PFSK-1 (cell line): Measurements from ENCODE around the gene FREM3.

Source experiments
- FOXP2 ChIP-seq: optimal IDR thresholded peaks from 2 replicates; pipeline ENCODE3; 2011; ENCODE audit warnings: borderline replicate concordance, control low read depth, inconsistent platforms; ENCODE audit not compliant: insufficient read depth; ENCODE audit errors: extremely low read length, extremely low read depth
- POLR2AphosphoS5 ChIP-seq: IDR thresholded peaks from 2 replicates; pipeline ENCODE4 v1.6.1; 2012; ENCODE audit warnings: low read depth, mild to moderate bottlenecking, control low read depth, low read length, moderate library complexity
- SIN3A ChIP-seq: IDR thresholded peaks from 2 replicates; pipeline ENCODE4 v1.6.1; 2012; ENCODE audit warnings: mild to moderate bottlenecking, low read length, moderate library complexity, borderline replicate concordance; ENCODE audit not compliant: insufficient read depth
- TAF1 ChIP-seq: IDR thresholded peaks from 2 replicates; pipeline ENCODE4 v1.6.1; 2012; ENCODE audit warnings: low read length, control low read depth, borderline replicate concordance; ENCODE audit not compliant: insufficient read depth
- TF ChIP-seq, protein P1 (sequence below), 2 experiments: IDR thresholded peaks; 2 replicates each; pipeline versions ENCODE4 v1.6.1 to v1.8.0; 2011 to 2012; ENCODE audit warnings: low read depth in 2 of 2, low read length in 2 of 2, control low read depth in 1 of 2, inconsistent platforms in 1 of 2, mild to moderate bottlenecking in 1 of 2, moderate library complexity in 1 of 2; ENCODE audit not compliant: insufficient read depth in 1 of 2

The FREM3 gene

DNA sequence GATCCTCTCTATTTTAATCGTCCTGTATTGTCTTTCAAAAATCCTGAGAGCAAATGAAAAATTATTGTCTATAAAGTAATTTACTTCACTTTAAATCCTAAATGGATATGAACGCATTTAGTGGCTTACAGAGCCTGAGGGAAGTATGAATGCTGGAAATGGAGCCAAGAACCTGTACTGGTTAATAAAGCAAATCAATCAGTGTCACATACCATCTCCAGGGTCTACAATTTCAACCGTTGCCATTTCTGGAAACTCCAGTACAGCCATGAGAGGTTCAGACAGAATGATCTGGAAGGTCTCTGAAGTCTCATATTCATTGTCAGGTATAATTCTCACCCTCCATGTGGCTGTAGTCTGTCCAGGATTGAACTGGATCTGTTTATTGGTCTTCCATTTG lies 76.6 kb downstream of the FREM3 start:
- TF ChIP-seq TAF1 = no peak
- TF ChIP-seq POLR2AphosphoS5 = no peak
- TF ChIP-seq, protein P1, sequence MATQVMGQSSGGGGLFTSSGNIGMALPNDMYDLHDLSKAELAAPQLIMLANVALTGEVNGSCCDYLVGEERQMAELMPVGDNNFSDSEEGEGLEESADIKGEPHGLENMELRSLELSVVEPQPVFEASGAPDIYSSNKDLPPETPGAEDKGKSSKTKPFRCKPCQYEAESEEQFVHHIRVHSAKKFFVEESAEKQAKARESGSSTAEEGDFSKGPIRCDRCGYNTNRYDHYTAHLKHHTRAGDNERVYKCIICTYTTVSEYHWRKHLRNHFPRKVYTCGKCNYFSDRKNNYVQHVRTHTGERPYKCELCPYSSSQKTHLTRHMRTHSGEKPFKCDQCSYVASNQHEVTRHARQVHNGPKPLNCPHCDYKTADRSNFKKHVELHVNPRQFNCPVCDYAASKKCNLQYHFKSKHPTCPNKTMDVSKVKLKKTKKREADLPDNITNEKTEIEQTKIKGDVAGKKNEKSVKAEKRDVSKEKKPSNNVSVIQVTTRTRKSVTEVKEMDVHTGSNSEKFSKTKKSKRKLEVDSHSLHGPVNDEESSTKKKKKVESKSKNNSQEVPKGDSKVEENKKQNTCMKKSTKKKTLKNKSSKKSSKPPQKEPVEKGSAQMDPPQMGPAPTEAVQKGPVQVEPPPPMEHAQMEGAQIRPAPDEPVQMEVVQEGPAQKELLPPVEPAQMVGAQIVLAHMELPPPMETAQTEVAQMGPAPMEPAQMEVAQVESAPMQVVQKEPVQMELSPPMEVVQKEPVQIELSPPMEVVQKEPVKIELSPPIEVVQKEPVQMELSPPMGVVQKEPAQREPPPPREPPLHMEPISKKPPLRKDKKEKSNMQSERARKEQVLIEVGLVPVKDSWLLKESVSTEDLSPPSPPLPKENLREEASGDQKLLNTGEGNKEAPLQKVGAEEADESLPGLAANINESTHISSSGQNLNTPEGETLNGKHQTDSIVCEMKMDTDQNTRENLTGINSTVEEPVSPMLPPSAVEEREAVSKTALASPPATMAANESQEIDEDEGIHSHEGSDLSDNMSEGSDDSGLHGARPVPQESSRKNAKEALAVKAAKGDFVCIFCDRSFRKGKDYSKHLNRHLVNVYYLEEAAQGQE (IDR thresholded peaks at IDR 0.05; ENCODE audit: insufficient read depth in 1 of 2, low read depth in 2 of 2, low read length in 2 of 2) = no peak
- TF ChIP-seq SIN3A = no peak
- no peak for TF ChIP-seq FOXP2

- peak; percentile 29; the same call in 1 of the 2 replicates for TF ChIP-seq SIN3A
- TF ChIP-seq FOXP2 = no peak
Observed at GRCh38 chr4:143618811-143619210, 81.7 kb downstream of the FREM3 start.

DNA sequence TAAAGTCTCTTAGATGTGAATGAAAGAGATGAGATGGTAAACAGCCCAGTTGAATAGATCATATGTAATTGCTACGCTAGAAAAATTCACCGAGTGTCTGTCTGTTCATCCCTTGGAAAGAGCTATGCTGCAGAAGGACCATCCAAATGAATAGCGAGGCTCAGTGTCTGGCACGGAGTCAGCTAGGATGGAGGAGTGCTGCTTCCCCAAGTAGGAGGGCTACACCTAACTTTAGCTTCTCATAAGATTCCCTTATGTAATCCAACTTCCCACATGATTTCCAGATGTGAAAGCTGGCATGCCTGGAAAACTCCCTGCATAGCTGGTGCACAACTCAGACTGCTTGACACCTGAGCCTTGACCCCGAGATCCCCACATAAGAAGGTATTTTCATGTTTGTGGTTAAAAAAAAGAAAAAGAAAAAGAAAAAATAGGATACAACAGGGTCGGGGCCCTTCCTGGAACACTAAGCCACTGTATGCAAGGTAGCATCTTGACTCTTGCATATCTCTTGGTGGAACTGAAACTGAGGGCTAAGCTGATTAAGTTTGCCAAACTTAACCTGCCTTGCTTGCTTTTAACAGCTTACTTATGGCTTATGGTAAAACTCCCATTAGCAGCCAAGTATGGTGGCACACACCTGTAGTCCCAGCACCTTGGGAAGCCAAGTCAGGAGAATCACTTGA lies 82.3 kb downstream of the FREM3 start:
- no peak for TF ChIP-seq FOXP2
- no peak for TF ChIP-seq POLR2AphosphoS5
- TF ChIP-seq, protein P1 (IDR thresholded peaks at IDR 0.05; ENCODE audit: insufficient read depth in 1 of 2, low read depth in 2 of 2, low read length in 2 of 2) = no peak
- no peak for TF ChIP-seq TAF1
- no peak for TF ChIP-seq SIN3A

DNA sequence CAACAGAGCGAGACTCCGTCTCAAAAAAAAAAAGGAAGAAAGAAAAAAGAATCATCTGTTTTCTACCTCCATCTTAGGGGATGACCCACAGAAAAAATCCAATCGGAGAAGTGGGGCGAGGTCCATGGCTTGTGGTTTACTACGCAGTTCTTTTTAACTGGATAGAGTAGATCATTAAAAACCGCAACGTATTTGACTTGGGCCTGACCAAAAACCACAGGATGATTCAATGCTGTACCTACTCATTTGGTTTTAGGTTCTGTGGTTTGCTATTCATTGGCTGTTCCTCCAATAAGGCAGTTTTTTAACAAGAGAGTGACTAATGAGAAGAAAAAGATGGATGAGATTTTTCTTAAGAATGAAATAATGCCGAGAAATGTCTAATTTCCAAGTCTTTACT lies 83.7 kb downstream of the FREM3 start:
- TF ChIP-seq POLR2AphosphoS5 (no peak), TAF1 (no peak), SIN3A (no peak), FOXP2 (no peak)
- TF ChIP-seq, protein P1 (IDR thresholded peaks at IDR 0.05; ENCODE audit: insufficient read depth in 1 of 2, low read depth in 2 of 2, low read length in 2 of 2) = no peak

DNA sequence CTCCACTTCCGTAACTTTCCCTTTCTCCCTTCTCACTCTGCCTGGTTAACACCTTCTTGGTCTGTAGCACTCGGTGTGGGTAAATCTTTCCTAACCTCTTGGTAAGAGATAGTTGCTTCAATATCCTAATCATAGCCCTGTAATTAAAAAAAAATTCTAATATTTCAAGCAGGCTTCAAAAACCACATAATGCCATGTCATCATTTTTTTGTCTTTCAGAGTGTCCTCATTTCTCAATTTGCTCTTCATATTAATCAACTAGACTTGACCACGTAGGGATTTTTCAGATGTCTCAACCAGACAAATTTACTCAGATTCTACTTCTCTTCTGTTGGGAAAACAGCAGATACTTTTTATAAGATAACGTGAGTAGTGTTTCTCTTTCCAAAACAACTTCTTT lies 91.0 kb downstream of the FREM3 start:
- no peak for TF ChIP-seq SIN3A
- no peak for TF ChIP-seq FOXP2
- TF ChIP-seq TAF1 = no peak
- TF ChIP-seq POLR2AphosphoS5 = no peak
- TF ChIP-seq, protein P1 (IDR thresholded peaks at IDR 0.05; ENCODE audit: insufficient read depth in 1 of 2, low read depth in 2 of 2, low read length in 2 of 2) = no peak
